SH-SY5Y (cell line): Measurements from ENCODE around the gene ZNF274.

ENCODE experiments used
- GATA2 ChIP-seq: IDR thresholded peaks from 2 replicates; pipeline ENCODE4 v1.6.1; 2011; ENCODE audit warnings: mild to moderate bottlenecking, low read depth, low read length
- GATA3 ChIP-seq: IDR thresholded peaks from 2 replicates; pipeline ENCODE4 v1.6.1; 2011; ENCODE audit warnings: low read depth, mild to moderate bottlenecking, low read length, moderate library complexity

Gene ZNF274

GRCh38 chr19:58183817-58184215 lies 955 bp downstream of the ZNF274 start:
- TF ChIP-seq GATA3 (no peak), GATA2 (no peak)

- TF ChIP-seq GATA2, result no peak
- TF ChIP-seq GATA3, result no peak
These were observed 14.2 kb downstream of the ZNF274 start for GRCh38 chr19:58196901-58197616.

- TF ChIP-seq GATA2 (no peak), GATA3 (no peak)
These were observed 21.1 kb downstream of the ZNF274 start for GRCh38 chr19:58203814-58204475.

GRCh38 chr19:58204566-58204965 lies 21.7 kb downstream of the ZNF274 start:
- TF ChIP-seq GATA2 (no peak), GATA3 (no peak)

GRCh38 chr19:58209577-58209976 lies 26.7 kb downstream of the ZNF274 start:
- TF ChIP-seq GATA3, result no peak
- TF ChIP-seq GATA2, result no peak

- TF ChIP-seq GATA2 (no peak), GATA3 (no peak)
These were observed 29.6 kb downstream of the ZNF274 start for GRCh38 chr19:58212336-58213074.

GRCh38 chr19:58213075-58213369 lies 30.2 kb downstream of the ZNF274 start:
- TF ChIP-seq GATA3 (no peak), GATA2 (no peak)

GRCh38 chr19:58217069-58217481 lies 34.2 kb downstream of the ZNF274 start:
- TF ChIP-seq GATA3, result no peak
- no peak for TF ChIP-seq GATA2

- TF ChIP-seq GATA2 (no peak), GATA3 (no peak)
These were observed 34.9 kb downstream of the ZNF274 start for GRCh38 chr19:58217607-58218391.

GRCh38 chr19:58218899-58219298 lies 36.0 kb downstream of the ZNF274 start:
- TF ChIP-seq GATA3 (no peak), GATA2 (no peak)

- TF ChIP-seq GATA2 (no peak), GATA3 (no peak)
These were observed 45.2 kb downstream of the ZNF274 start for GRCh38 chr19:58227964-58228584.

GRCh38 chr19:58228585-58229254 lies 45.9 kb downstream of the ZNF274 start, which contains the start of gene ZNF544:
Gene ZNF544, plus strand, starts transcription at chr19:58228914. Its CDS starts 15,110 bp downstream, at chr19:58244024.
- no peak for TF ChIP-seq GATA3
- no peak for TF ChIP-seq GATA2

- TF ChIP-seq GATA3 (no peak), GATA2 (no peak)
These were observed 46.4 kb downstream of the ZNF274 start for GRCh38 chr19:58229255-58229639.

- TF ChIP-seq GATA2, result no peak
- no peak for TF ChIP-seq GATA3
These were observed 54.5 kb downstream of the ZNF274 start for GRCh38 chr19:58237324-58237723.
